Measurements from ENCODE around the gene CREB5.

DNA sequence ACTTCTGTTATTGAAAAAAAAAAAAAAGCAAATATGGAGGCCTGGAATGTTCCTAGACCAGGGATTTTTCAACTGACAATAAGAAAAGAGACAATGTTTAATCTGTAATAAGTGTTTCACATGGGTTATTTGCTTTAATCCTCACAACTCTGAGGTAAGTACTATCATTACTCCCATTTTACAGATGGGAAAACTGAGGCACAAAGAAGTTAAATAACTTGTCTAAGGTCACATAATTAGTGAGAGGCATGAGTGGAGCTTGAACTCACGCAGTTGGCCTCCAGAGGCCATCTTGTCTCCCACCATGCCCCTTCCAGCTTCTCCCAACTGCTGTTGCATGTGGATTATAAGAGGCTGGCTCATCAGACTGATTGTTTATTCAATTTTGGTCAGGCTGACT is 36.6 kb upstream of the CREB5 start:
- TF ChIP-seq CTCF (IDR thresholded peaks at IDR 0.05) (no peak), POLR2A (IDR thresholded peaks at IDR 0.05) (no peak)
